GM18517 (cell line): ENCODE results near the gene HIP1R.
"Not testable (repeated sequence)": the region's sequence is repeated elsewhere in the genome, so short reads cannot be mapped to it uniquely, and the experiment has no call there.

Experiments used
- ATAC-seq: cut with Tn5 transposase; IDR thresholded peaks from one replicate; pipeline ENCODE4 v1.9.1; 2021; ENCODE audit warnings: mild to moderate bottlenecking, moderate library complexity; ENCODE audit not compliant: unreplicated experiment

The HIP1R gene

DNA sequence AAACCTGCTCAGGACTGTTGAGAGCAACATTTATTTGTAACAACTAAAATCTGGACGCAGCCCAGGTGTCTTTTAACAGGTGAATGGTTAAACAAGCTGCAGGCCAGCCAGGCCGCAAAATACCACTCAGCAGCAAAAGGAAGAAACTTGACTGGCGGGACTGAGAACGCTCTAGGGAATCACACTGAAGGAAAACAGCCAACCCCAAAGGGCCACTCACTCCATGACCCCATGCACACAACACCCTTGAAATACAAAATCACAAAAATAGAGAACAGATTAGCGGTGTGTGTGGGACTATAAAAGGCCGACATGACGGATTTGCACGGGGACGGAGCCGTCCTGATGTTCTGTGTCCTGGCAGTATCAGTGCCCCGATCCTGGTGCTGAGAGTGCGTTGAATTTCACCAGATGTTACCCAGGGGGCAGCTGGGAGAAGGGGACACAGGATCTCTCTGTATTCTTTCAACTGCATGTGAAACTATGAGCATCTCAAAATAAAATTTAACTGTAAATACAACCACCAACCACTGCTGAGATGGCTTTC lies 37.6 kb downstream of the HIP1R start:
- no peak for ATAC-seq

DNA sequence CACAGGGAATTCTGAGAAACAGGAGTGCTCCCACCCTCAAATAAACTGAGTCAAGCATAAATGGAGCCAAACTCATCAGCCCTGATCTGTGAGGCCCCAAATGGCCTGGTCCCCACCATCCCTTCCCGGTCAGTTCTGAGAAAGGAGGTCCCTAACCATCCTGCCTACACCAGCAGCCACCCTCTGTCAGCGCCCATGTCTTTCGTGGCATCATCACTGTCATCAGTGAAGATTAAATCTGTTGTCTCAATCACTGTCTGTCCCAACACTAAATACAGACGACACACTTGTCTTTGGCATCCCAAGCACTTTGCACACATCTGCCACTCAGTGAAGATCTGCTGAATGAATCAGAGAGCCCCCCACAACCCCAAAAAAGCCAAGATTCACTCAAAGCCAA lies 38.3 kb downstream of the HIP1R start:
- no peak for ATAC-seq

DNA sequence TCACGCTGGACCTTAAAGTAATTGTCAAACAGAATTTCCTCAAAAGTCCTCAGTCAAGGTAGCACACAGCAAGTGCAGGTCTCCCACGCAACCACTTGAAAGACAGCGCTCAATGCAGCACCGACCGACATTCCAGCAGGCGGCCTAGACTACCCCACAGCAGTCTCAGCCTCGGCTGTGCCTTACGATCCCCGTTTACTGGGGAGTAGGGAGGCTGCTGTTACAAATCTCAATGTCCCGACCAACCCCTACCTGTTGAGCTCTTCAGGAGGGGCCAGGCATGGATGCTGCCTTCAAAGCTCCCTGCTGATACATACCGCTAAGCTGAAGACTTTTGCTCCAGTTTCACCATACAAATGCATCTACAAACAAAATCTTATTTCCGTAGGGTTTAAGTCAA lies 38.8 kb downstream of the HIP1R start:
- ATAC-seq = no peak

DNA sequence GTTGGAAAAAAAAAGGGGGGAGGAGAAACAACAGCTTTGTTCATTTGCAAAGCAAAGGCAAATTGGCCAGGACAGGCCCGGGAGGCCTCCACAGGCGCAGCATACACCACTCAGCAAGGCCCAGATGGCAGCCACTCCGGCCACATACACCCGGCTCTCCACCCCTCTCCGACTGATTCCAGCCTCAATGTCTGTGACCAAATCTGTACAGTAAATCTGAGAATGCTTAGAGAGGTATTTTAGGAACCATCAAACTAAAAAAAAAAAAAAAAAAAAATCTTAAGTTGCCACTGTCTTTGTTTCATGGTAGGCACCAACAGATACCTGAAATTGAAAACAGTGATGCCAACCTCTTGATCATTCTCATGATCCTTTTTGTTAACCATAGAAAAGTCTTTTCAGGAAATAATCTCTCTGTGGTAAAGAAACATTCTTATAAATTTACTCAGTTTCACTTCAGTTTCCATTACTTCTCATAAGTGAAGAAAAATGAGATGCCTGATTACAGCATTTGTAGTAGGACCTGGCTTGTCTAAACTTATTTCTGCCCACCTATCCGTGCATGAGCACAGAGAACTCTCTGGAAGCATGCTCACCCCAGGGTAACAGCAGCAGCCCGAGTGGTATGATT lies 40.4 kb downstream of the HIP1R start:
- peak; percentile 73 for ATAC-seq

DNA sequence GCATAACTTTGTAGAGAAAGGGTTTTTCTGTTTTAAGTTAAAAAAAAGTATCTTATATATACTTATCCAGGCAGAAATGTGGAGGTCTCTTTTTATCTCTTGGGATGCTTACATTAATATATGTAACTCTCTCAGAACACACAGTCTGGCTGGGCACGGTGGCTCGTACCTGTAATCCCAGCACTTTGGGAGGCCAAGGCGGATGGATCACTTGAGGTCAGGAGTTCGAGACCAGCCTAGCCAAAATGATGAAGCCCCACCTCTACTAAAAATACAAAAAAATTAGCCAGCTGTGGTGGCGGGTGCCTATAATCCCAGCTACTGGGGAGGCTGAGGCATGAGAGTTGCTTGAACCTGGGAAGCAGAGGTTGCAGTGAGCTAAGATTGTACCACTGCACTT lies 41.0 kb downstream of the HIP1R start:
- ATAC-seq = not testable (repeated sequence)

DNA sequence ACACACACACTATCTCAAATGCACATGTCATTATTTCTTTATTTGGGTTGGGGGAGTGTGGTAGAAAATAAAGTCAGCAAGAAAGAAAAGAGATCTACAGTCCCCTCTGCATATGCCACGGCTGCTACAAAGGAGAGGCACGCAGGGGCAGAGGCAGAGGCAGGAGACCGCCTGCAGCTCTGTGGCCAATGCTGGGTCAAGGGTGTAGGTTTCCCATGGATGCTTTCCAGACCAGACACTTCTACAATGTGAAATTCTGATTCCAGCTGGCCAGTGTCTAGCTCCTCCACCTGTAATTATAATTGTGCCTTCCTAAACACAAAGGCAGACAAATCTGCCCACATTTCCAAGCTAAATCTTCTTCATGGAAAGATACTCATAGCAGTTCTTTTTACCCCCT lies 41.5 kb downstream of the HIP1R start:
- ATAC-seq = no peak

DNA sequence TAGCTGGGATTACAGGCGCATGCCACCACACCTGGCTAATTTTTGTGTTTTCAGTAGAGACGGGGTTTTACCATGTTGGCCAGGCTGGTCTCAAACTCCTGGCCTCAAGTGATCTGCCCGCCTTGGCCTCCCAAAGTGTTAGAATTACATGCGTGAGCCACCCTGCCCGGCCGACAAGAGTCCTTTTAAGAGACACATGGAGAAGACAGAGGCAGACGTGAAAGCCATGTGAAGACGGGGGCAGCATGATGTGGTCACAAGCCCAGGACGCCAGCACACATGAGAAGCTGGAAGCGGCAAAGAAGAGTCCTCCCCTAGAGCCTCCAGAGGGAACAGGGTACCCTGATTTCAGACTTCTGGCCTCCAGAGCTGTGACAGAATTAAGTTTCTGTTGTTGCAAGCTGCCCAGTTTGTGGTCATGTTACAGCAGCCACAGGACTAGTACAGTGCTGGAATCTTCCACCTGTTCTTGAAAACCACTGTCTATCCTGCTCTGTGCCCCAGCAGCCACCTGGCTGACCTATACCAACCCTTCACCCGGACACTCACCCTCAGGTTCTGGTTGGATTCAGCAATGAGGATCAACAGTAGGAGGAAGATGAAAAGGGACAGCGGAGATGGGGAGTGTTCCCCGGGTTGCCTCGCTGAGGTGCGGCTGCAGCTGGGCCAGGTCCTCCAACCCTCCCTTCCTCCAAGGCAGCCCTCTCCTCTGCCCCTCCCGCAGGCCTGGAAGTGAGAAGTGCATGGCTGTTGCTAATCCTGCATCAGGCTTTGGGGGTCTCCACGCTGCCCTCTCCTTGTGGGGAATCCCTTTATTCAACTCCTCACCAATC lies 43.7 kb downstream of the HIP1R start:
- no peak for ATAC-seq

DNA sequence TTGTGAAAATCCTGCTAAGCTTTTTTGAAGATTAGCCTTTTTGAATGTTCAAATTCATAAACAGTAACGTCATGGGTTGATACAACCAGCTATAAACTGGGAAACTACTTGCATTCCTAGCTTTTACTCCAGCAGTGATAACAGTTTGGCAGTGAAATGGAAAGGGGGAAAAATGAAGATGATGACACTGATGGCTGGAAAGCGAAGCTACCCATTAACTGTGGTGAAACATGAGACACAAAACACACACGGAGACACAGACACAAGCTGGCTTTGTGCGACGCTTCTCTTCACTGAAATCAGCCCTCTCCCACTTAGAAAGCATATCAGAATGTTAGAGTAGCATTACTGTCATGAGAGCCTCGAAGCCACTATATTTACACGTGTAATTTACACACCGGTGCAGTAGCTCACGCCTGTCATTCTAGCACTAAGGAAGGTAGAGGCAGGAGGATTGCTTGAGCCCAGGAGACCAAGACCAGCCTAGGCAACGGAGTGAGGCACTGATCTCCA lies 45.0 kb downstream of the HIP1R start:
- ATAC-seq = no peak

DNA sequence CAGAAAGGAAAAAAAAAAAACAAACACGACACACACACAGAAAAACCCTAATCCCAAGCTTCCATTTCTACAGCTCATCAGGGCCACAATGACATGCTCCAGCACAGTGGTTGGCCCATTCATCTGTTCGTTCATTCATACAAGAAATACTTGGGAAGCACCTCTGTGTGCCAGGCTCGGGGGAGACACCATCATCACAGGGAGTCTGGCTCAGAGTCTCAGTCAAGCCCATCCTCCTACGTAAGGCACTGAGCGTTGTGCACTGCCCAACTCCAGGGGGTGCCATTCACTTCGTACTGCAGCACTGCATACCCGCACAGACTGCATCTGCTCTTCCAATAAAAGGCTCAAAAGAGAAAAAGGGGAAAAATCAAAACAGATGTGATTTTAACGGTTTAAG lies 45.4 kb downstream of the HIP1R start:
- ATAC-seq = no peak

DNA sequence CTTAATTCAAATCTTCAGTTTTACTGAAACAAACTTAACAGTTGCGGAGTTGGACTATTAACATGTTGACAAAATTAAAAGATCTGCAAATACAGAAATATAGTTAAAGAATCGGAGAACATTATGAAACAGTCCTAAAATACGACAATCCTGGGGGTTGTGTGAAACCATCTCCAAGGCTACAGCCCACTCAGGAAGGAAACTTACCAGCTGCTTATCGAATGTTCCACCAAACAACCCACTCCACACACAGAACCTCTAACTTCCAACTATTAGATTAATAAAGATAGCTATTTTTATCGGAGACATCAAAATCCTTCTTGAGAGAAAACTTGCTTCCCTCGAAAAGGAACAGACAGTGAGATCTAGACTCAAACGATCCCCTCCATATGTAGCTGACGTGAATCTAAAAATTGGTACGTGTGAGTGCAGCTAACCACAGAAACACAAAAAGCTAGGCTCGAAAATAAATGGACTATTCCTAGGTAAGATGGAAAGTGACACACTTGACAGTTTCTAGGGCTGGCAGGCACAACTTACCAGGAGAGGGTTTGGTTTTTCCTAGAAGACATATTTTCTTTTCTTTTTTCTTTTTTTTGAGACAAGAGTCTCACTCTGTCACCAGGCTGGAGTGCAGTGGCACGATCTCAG lies 47.8 kb downstream of the HIP1R start:
- no peak for ATAC-seq

DNA sequence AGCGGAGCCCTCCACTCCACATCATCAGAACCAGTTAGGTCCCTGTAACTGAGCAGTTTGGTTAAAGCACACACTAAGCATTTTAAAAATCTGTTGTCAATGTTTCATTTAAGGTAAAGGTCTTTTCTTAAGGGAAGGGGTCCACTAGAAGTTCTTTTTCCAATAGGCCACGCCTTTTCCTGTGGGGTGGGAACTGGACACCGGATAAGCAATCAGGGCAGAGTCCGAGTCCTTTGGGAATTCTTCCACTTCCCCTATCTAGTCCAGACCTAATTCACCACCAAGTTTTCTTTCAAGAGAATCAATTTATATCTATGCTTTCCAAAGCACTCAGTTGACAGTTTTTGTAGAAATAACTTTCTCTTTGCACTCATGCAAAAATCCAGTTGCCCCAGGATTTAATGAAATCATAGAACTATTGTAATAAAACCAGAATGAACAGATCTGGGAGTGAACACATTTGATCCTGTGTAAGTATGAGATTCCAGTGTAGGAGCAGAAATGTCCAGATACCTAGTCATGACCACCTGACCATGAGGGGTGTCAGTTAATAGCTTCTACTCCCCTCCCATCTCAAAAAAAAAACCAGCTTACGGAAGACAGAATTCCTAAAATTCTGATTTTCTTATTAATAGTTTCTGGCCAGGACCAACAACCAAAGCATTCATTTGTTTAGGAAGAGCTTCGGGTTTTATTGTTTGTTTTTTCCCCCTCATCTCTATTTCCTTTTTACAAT lies 49.0 kb downstream of the HIP1R start:
- ATAC-seq = no peak

DNA sequence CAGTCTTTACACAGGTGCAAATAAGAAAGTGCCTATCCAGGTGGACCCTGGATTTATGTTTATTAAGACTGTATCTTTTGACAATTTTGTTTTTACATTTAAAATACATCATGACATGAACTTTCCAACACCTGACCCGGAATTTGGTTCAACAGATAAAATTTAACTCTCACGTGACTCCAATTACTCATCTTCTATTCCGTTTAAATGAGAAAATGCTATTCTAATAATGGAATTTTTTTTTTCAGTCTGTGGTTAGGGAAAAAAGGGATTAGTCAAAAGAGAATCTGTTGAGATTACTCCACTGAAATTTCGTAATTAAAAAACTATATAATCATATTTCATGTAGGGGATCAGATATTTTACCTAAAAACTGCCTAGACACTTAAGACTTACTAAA lies 49.6 kb downstream of the HIP1R start:
- no peak for ATAC-seq

DNA sequence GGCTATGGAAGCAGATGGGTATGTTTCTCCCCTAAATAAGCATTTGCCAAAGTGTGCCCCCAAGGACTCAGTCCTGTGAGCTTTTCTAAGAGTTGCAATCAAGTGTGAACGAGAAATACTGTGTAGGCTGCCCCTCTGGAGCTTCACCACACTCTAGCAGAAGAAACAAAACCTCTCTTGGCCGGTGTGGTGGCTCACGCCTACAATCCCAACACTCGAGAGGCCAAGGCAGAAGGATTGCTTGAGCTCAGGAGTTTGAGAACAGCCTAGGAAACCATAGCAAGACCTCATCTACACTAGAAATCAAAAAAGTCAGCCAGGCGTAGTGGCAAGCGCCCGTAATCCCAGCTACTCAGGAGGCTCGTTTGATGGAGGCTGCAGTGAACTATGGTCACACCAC lies 50.9 kb downstream of the HIP1R start:
- ATAC-seq = no peak

DNA sequence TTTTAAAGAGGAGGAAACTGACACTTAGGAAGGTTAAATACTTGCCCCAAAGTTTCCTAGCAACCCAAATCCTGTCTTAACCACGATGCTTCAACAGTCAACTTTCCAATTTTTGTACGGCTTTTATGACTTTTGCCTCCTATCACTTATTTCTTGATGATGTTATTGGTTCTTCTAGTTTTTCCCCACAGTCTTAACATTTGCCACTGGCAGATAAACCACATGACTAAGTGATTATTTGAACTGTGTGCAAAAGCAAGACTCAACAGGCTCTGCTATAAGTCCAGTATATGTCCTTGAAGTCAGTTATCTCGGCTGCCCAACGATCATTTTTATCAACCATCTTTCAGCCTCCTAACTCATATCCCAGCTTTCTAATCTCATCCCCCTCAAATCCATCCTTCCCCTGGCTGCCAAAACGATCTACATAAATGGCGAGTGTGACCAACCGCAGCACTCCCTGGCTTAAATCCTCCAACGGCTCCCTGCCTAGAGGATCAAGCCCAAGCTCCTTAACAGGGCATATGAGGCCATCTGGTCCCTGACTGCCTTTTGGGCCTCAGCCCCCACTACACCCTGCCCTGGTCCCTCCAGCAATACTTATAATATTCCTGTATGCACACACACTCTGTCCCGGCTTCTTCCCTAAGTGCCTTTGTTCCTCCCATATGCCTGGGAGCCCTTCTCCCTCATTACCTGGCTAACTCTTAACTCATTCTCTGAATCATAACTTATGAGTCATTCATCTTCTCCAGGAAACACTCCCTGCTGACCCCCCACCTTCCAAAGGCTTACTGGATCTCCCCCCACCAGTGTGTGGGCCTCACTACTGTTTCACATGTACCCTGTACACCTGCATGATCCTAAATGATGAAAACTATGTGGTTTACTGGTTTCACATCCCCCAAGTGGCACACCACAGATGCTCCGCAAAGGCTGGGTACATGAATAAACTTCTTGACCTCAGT lies 51.9 kb downstream of the HIP1R start:
- ATAC-seq = peak; percentile 83

DNA sequence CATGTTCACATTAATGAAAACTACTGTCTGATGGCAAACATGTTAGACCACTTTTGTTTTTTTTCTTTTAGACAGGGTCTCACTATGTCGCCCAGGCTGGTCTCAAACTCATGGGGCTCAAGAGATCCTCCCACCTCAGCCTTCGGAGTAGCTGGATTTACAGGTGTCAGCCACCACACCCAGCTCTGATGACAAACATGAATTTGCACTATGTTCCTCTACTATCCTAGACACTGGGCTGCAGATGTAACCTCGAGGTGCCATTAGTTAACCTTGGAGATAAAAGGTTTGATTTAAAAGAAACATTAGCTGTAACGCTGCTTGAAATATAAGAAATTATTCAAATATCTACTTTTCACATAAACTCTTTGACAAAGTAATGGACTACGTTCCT lies 52.6 kb downstream of the HIP1R start:
- ATAC-seq = peak; percentile 35

DNA sequence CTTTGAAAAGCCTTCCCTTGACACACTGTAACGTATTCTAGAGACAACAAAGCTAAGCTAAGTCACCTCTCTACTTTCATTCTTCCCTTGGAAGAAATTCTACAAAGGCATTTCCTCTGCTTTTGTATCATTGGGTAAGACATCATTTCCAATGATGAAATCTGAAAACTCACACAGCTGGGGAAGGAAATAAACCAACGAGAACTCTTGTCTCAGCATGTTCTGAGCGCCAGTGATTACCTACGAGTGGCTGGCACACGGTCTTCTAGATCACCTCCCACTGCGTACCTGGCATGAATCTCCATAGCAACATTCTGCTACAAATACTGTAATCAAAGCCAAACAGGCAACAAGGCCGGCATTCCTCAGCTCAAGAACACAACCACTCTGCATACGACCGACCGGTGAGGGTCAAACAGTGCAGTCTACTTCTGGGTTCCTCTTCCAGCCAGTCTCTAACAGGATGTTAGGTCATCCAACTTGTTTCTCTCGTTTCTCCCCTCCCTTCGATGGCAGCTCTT lies 53.0 kb downstream of the HIP1R start:
- ATAC-seq = peak; percentile 45

DNA sequence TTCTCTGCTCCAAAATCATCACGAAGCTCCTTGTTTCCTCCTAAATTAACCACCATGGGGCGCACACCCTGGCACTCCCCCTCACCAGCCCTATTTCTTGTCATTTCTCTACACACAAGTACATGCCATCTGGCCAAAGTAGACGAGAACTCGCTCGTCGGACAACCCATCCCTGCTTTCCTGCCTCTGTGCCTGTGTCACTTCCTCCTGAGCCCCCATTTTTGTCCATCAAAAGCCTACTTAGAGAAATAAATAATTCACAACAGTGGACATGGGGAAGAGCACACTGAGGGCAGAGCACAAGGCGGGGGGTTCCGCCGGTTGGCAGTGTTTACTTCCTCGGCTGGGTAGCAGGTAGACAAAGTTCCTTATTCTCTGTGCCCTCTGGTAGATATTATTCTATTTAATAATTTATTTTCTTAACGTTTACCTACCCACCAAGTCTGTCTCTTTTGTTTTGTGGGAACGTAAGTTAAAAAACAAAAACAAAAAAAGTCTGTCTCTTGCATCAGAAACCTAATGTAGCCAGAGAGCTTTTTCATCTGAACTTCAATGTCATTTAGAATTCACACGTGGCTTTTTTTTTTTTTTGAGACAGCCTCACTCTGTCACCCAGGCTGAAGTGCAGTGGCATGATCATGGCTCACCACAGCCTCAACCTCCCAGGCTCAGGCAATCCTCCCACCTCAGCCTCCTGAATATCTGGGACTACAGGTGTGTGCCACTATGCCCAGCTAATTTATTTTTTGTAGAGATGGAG lies 54.7 kb downstream of the HIP1R start:
- ATAC-seq = no peak

DNA sequence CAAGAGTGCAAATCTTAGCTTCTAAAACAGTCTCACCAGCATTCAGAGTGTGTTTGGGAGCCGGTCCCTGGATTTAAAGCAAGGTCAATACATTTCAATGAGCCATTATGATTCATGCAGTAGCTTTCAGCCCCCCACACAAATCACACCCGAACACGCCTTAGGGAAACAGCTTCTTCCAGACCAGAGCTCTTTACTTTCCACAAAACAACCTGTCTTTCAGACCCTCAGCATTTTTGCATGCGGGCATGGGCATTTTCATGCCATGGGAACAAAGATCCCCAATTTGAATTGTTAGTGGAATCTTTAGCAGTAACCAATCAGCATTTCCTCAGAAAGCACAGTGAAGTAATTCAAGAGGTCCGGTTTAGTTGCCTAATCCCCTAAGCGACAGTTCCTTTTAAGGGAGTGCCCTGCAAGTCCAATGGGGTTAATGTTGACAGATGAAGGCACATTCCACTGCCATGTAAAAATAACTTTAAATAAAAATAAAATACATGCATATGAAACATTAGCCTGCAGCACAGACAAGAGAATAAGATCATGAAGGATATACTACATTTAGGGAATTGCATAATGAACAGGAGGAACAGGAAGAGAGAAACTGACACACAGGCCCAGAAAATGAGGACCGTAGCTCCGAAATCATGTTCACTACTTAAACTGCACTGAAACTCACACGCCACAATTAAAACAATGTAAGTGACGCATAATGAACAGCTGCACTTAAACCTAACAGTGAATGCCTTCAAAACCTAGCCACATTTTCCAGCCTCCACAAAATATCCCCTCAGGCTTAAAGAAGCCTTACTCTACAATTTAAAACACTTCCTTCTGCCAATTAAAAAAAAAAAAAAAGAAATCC lies 56.6 kb downstream of the HIP1R start:
- no peak for ATAC-seq
